HG03066 (cell line): ENCODE data around the gene SPNS2.

ENCODE experiments used
- ATAC-seq: cut with Tn5 transposase; IDR thresholded peaks from one replicate; pipeline ENCODE4 v1.9.1; 2021; ENCODE audit warnings: low read depth; ENCODE audit not compliant: unreplicated experiment

The SPNS2 gene

GRCh38 chr17:4536742-4537411 is 38.2 kb downstream of the SPNS2 start:
- ATAC-seq: no peak

- no peak for ATAC-seq
Measured at GRCh38 chr17:4537451-4538235, 39.0 kb downstream of the SPNS2 start.

- ATAC-seq: no peak
Measured at GRCh38 chr17:4538236-4539002, 39.7 kb downstream of the SPNS2 start.

GRCh38 chr17:4539025-4539424 is 40.3 kb downstream of the SPNS2 start:
- ATAC-seq: no peak

- ATAC-seq: no peak
Measured at GRCh38 chr17:4539576-4540223, 41.0 kb downstream of the SPNS2 start.

GRCh38 chr17:4540224-4540651 is 41.6 kb downstream of the SPNS2 start:
- no peak for ATAC-seq

GRCh38 chr17:4540687-4541327 is 42.1 kb downstream of the SPNS2 start:
- no peak for ATAC-seq

- no peak for ATAC-seq
Measured at GRCh38 chr17:4541328-4542002, 42.8 kb downstream of the SPNS2 start.

GRCh38 chr17:4542003-4542725 is 43.5 kb downstream of the SPNS2 start:
- ATAC-seq: no peak

GRCh38 chr17:4542726-4543191 is 44.1 kb downstream of the SPNS2 start:
- ATAC-seq: no peak

- no peak for ATAC-seq
Measured at GRCh38 chr17:4543557-4544026, 44.9 kb downstream of the SPNS2 start.

GRCh38 chr17:4544135-4544950 is 45.7 kb downstream of the SPNS2 start:
- ATAC-seq: no peak

GRCh38 chr17:4544951-4545216 is 46.2 kb downstream of the SPNS2 start:
- no peak for ATAC-seq

GRCh38 chr17:4545217-4545951 is 46.7 kb downstream of the SPNS2 start:
- no peak for ATAC-seq

- no peak for ATAC-seq
Measured at GRCh38 chr17:4547118-4547906, 48.6 kb downstream of the SPNS2 start.

GRCh38 chr17:4548061-4548461 is 49.4 kb downstream of the SPNS2 start:
- no peak for ATAC-seq
